ENCODE results near the gene NUAK1.

The NUAK1 gene

GRCh38 chr12:106084014-106084671, 54.6 kb downstream of the NUAK1 start:
- no peak for DNase-seq (ENCODE audit: low read depth in 2 of 2)

- no peak for DNase-seq (ENCODE audit: low read depth in 2 of 2)
Observed at GRCh38 chr12:106082216-106083175, 56.3 kb downstream of the NUAK1 start.

GRCh38 chr12:106081606-106082005, 57.1 kb downstream of the NUAK1 start:
- DNase-seq (ENCODE audit: low read depth in 2 of 2), result no peak

- DNase-seq (ENCODE audit: low read depth in 2 of 2), result no peak
Observed at GRCh38 chr12:106080791-106081170, 58.0 kb downstream of the NUAK1 start.

- no peak for DNase-seq (ENCODE audit: low read depth in 2 of 2)
Observed at GRCh38 chr12:106080041-106080790, 58.5 kb downstream of the NUAK1 start.

- no peak for DNase-seq (ENCODE audit: low read depth in 2 of 2)
Observed at GRCh38 chr12:106079148-106079738, 59.5 kb downstream of the NUAK1 start.

GRCh38 chr12:106078358-106079010, 60.3 kb downstream of the NUAK1 start:
- DNase-seq (ENCODE audit: low read depth in 2 of 2), result no peak

GRCh38 chr12:106074706-106075392, 63.9 kb downstream of the NUAK1 start:
- DNase-seq (ENCODE audit: low read depth in 2 of 2), result no peak

- no peak for DNase-seq (ENCODE audit: low read depth in 2 of 2)
Observed at GRCh38 chr12:106074361-106074705, 64.4 kb downstream of the NUAK1 start.

GRCh38 chr12:106073179-106073578, 65.6 kb downstream of the NUAK1 start:
- DNase-seq (ENCODE audit: low read depth in 2 of 2), result no peak

- DNase-seq (ENCODE audit: low read depth in 2 of 2), result no peak
Observed at GRCh38 chr12:106072751-106073150, 66.0 kb downstream of the NUAK1 start.

- DNase-seq (ENCODE audit: low read depth in 2 of 2), result no peak
Observed at GRCh38 chr12:106071686-106072085, 67.1 kb downstream of the NUAK1 start.

GRCh38 chr12:106070611-106071010, 68.1 kb downstream of the NUAK1 start:
- no peak for DNase-seq (ENCODE audit: low read depth in 2 of 2)

GRCh38 chr12:106070147-106070546, 68.6 kb downstream of the NUAK1 start:
- no peak for DNase-seq (ENCODE audit: low read depth in 2 of 2)

- no peak for DNase-seq (ENCODE audit: low read depth in 2 of 2)
Observed at GRCh38 chr12:106068296-106068695, 70.5 kb downstream of the NUAK1 start.

- no peak for DNase-seq (ENCODE audit: low read depth in 2 of 2)
Observed at GRCh38 chr12:106067606-106068205, 71.0 kb downstream of the NUAK1 start.

GRCh38 chr12:106066726-106067325, 71.9 kb downstream of the NUAK1 start:
- DNase-seq (ENCODE audit: low read depth in 2 of 2), result no peak

- no peak for DNase-seq (ENCODE audit: low read depth in 2 of 2)
Observed at GRCh38 chr12:106066051-106066705, 72.6 kb downstream of the NUAK1 start.

GRCh38 chr12:106065506-106065905, 73.2 kb downstream of the NUAK1 start:
- DNase-seq (ENCODE audit: low read depth in 2 of 2), result no peak

GRCh38 chr12:106064721-106065021, 74.1 kb downstream of the NUAK1 start:
- DNase-seq (ENCODE audit: low read depth in 2 of 2), result no peak
